SH-SY5Y (cell line): ENCODE measurements around the gene CCDC60.

ENCODE experiments used
- GATA2 ChIP-seq: IDR thresholded peaks from 2 replicates; pipeline ENCODE4 v1.6.1; 2011; ENCODE audit warnings: mild to moderate bottlenecking, low read depth, low read length
- GATA3 ChIP-seq: IDR thresholded peaks from 2 replicates; pipeline ENCODE4 v1.6.1; 2011; ENCODE audit warnings: low read depth, mild to moderate bottlenecking, low read length, moderate library complexity

Gene CCDC60

GRCh38 chr12:119369161-119369560, 34.6 kb downstream of the CCDC60 start:
- TF ChIP-seq GATA2 (no peak), GATA3 (no peak)

GRCh38 chr12:119369907-119370546, 35.5 kb downstream of the CCDC60 start:
- TF ChIP-seq GATA2 (no peak), GATA3 (no peak)

- TF ChIP-seq GATA3 (no peak), GATA2 (no peak)
Observed at GRCh38 chr12:119372540-119372939, 38.0 kb downstream of the CCDC60 start.

- TF ChIP-seq GATA3, result no peak
- no peak for TF ChIP-seq GATA2
Observed at GRCh38 chr12:119373001-119373400, 38.5 kb downstream of the CCDC60 start.

- TF ChIP-seq GATA2, result no peak
- no peak for TF ChIP-seq GATA3
Observed at GRCh38 chr12:119373666-119374065, 39.1 kb downstream of the CCDC60 start.

- TF ChIP-seq GATA2 (no peak), GATA3 (no peak)
Observed at GRCh38 chr12:119374635-119375034, 40.1 kb downstream of the CCDC60 start.

GRCh38 chr12:119375075-119375882, 40.8 kb downstream of the CCDC60 start:
- TF ChIP-seq GATA3, result no peak
- TF ChIP-seq GATA2, result no peak

- TF ChIP-seq GATA3 (no peak), GATA2 (no peak)
Observed at GRCh38 chr12:119375883-119376190, 41.3 kb downstream of the CCDC60 start.

- TF ChIP-seq GATA3 (no peak), GATA2 (no peak)
Observed at GRCh38 chr12:119378903-119379302, 44.4 kb downstream of the CCDC60 start.

GRCh38 chr12:119381471-119382235, 47.1 kb downstream of the CCDC60 start:
- no peak for TF ChIP-seq GATA3
- no peak for TF ChIP-seq GATA2

GRCh38 chr12:119383206-119383605, 48.7 kb downstream of the CCDC60 start:
- no peak for TF ChIP-seq GATA3
- TF ChIP-seq GATA2, result no peak

GRCh38 chr12:119384340-119384739, 49.8 kb downstream of the CCDC60 start:
- no peak for TF ChIP-seq GATA3
- no peak for TF ChIP-seq GATA2

GRCh38 chr12:119385659-119386058, 51.1 kb downstream of the CCDC60 start:
- no peak for TF ChIP-seq GATA3
- TF ChIP-seq GATA2, result no peak

GRCh38 chr12:119389687-119390086, 55.2 kb downstream of the CCDC60 start:
- TF ChIP-seq GATA3, result no peak
- TF ChIP-seq GATA2, result no peak

GRCh38 chr12:119391673-119392072, 57.1 kb downstream of the CCDC60 start:
- TF ChIP-seq GATA3 (no peak), GATA2 (no peak)

- TF ChIP-seq GATA2, result no peak
- TF ChIP-seq GATA3, result no peak
Observed at GRCh38 chr12:119393677-119394076, 59.1 kb downstream of the CCDC60 start.
